ENCODE results near the gene PCDH12. TPM values are rescaled to one million over a fixed set of nuclear protein-coding genes. Genes with fewer than 3 reads are reported as not detected.
A peak's percentile ranks its signal among the peaks of the same experiment; 100 is the strongest.

Gene PCDH12
- polyA plus RNA-seq, 1 donor from 2014 or later = not detected

GRCh38 chr5:141965071-141965470, 7.1 kb upstream of the PCDH12 start:
- H3K9me3 ChIP-seq (ENCODE audit: low read length) = no peaks in the 10 kb centered on the region
- no peaks in the 10 kb centered on the region for H3K9me2 ChIP-seq (ENCODE audit: insufficient read depth, low read length)
- H3K27ac ChIP-seq (ENCODE audit: low read length) = no peak overlapping the region
- H3K27me3 ChIP-seq (ENCODE audit: insufficient read depth, low read depth, low read length) = no peaks in the 10 kb centered on the region
- no peak overlapping the region for H3K9ac ChIP-seq (ENCODE audit: low read length)
- H2AFZ ChIP-seq (ENCODE audit: low read depth, low read length) = no peak overlapping the region
- TF ChIP-seq RAD21 (conservative IDR thresholded peaks at IDR 0.05) (no peak), MXI1 (conservative IDR thresholded peaks at IDR 0.05; ENCODE audit: poor library complexity, severe bottlenecking) (no peak), SMC3 (conservative IDR thresholded peaks at IDR 0.05; ENCODE audit: poor library complexity) (no peak), POLR2AphosphoS5 (IDR thresholded peaks at IDR 0.05) (no peak), CTCF (IDR thresholded peaks at IDR 0.05; ENCODE audit: poor library complexity, severe bottlenecking) (no peak)
- no peaks in the 10 kb centered on the region for H4K20me1 ChIP-seq (ENCODE audit: insufficient read depth)
- H3K4me3 ChIP-seq (ENCODE audit: low read length) = no peak overlapping the region
- peaks cover 8% of the 10 kb centered on the region for H3F3A ChIP-seq (ENCODE audit: insufficient read depth, low read length, poor library complexity, severe bottlenecking)
- no peak overlapping the region for H3K4me2 ChIP-seq (ENCODE audit: low read length)
- H3K79me2 ChIP-seq (replicated peaks; ENCODE audit: insufficient read depth, low read length) = peaks cover 8% of the 10 kb centered on the region
- no peaks in the 10 kb centered on the region for H3K36me3 ChIP-seq (ENCODE audit: insufficient read depth, low read length)

- peak overlapping the region; percentile 34 for H3K4me2 ChIP-seq (ENCODE audit: low read length)
- no peaks in the 10 kb centered on the region for H3K79me2 ChIP-seq (replicated peaks; ENCODE audit: insufficient read depth, low read length)
- peak overlapping the region; percentile 28 for H3K9ac ChIP-seq (ENCODE audit: low read length)
- H3K9me2 ChIP-seq (ENCODE audit: insufficient read depth, low read length) = no peaks in the 10 kb centered on the region
- H3K9me3 ChIP-seq (ENCODE audit: low read length) = no peaks in the 10 kb centered on the region
- no peaks in the 10 kb centered on the region for H3K36me3 ChIP-seq (ENCODE audit: insufficient read depth, low read length)
- no peaks in the 10 kb centered on the region for H4K20me1 ChIP-seq (ENCODE audit: insufficient read depth)
- no peak for TF ChIP-seq CTCF (IDR thresholded peaks at IDR 0.05; ENCODE audit: poor library complexity, severe bottlenecking)
- TF ChIP-seq RAD21 (conservative IDR thresholded peaks at IDR 0.05) = no peak
- no peak for TF ChIP-seq EP300 (conservative IDR thresholded peaks at IDR 0.05; ENCODE audit: poor library complexity, severe bottlenecking)
- no peak for TF ChIP-seq REST (IDR thresholded peaks at IDR 0.05; ENCODE audit: borderline replicate concordance)
- no peak for TF ChIP-seq SMC3 (conservative IDR thresholded peaks at IDR 0.05; ENCODE audit: poor library complexity)
- TF ChIP-seq MXI1 (conservative IDR thresholded peaks at IDR 0.05; ENCODE audit: poor library complexity, severe bottlenecking) = no peak
- no peak for TF ChIP-seq POLR2AphosphoS5 (IDR thresholded peaks at IDR 0.05)
- no peak for TF ChIP-seq EZH2 (IDR thresholded peaks at IDR 0.05; ENCODE audit: borderline replicate concordance, insufficient read depth, low read length, poor library complexity, severe bottlenecking)
- H3K27ac ChIP-seq (ENCODE audit: low read length) = peak overlapping the region; percentile 72
- no peaks in the 10 kb centered on the region for H3K27me3 ChIP-seq (ENCODE audit: insufficient read depth, low read depth, low read length)
- peak overlapping the region; percentile 30 for H3K4me3 ChIP-seq (ENCODE audit: low read length)
- H3F3A ChIP-seq (ENCODE audit: insufficient read depth, low read length, poor library complexity, severe bottlenecking) = peaks cover 8% of the 10 kb centered on the region
- H2AFZ ChIP-seq (ENCODE audit: low read depth, low read length) = no peak overlapping the region
These were observed 5.7 kb upstream of the PCDH12 start for GRCh38 chr5:141963701-141964100.

Measured in neural cell (in vitro differentiated cells).